HuH-7 (cell line): ENCODE measurements around the gene SHB.

Experiments used
- DNase-seq: peaks from one replicate; pipeline ENCODE4 v3.0.0; 2011; ENCODE audit warnings: low spot score

SHB gene

DNA sequence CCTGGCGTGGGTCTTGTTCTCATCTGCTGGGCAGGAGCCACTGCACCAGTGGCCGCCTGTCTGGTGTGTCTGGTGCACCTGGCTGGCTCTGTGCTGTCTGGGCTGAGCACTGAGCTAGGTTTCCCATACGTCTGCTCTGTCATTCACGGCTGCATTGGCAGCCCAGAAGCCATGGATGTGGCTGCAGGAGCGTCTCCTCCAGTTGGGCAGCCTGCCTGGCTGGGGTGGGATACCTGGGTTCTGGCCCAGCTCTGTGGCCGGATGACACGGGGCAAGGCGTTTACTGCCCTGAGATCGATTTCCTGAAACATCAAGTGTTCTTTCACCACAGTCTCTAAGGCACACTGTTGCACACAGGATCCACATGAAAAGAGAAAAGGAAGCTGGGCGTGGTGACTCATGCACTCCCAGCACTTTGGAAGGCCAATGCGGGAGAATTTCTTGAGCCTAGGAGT, 139.6 kb downstream of the SHB start:
- DNase-seq, result no peak

DNA sequence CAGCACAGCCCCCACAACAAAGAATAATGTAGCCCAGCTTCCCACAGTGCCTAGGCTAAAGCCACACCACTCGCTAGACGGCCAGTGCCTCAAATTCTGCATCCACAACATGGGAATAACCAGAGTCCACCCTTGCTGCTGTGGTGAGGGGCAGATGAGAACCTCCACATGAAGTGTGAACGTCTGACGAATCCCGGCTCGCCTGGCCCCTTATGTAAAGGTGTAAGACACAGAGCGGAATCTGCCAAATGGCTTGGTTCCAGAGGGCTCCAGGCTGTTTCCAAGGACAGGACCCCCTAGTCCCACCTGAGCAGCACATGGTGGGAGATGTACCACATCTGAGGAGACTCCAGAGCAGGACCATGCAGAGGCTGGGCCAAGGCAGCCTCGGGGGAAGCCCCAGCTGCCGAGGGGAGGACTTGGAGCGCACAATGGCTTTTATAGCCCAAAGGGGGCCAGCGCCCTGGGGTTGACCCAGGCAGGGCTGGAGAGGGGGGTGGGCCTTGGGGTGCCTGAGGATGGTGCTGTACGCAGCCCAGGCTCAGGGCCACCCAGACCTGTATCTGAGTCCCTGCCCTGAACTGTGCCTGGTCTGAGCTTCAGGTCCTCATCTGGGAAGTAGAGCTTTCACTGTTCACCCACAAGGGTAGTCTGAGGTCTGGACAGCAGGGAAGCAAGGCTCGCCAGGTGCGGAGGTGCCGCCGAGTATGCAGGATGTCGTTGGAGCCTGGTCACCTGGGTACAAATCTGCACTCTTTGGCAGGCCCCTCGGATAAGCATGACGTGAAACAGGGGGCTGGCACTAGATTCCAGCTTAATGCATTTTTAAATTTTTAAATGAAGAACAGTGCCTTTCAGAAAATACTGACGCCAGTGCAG, 140.2 kb downstream of the SHB start:
- no peak for DNase-seq

DNA sequence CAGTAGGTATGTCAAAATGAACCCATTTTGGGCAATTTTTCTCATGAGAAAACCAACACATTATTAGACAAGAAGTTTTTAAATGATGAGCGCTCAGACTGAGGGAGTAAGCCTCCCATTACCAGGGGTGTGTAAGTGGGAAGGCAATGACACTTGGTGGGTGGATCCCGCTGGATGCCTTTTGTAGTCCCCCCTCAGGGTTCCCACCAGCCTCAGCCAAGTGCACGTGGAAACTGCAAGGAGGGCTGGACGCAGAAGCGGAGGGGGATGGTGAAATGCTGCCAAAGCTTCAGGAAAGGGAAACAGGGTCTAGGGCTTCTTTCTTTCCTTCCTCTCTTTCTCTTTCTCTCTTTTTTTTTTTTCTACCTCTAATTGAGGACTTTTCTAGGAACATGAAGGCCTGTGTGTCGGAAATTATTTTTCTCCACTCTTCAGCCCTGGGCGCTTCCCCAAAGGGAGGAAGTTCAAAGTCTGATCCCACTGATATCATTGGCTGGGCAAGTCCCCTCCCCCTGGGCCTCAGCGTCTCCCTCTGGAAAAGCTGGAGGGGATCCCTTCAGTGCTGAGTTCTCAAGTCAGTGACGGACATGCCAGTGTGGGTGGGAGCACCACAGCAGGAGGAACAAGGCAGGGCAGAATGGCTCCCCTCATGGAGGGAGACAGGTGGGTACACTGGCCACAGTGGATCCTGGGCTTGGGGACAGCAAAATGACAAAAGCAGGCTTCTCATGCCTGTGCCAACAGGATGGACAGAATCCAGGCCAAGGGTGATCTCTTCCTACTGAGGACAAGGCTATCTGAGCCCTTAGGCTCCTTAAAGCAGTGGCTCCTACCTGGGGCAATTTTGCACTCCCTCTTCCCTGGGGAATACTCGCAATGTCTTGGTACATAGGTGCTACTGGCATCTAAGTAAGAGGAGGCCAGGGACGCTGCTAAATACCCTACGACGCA, 141.2 kb downstream of the SHB start:
- DNase-seq, result no peak

DNA sequence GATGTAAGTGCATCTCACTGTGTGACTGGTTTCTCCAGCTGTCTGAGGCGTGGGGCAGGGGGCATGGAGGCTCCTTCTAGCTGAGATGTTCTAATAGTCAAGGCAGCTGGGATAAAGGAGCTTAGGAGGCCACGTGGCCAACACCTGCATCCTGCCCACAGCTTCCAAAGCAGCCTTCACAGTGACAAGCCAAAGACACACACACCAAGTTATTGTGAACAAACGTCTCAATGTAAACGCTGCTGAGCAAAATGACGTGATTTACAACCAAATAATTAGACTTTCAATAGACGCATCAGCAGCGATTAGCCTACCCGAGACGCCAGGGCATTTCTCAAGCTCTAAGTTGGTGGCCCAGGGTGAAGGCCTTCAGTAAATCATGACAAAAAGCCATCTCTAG, 141.9 kb downstream of the SHB start:
- DNase-seq, result no peak

DNA sequence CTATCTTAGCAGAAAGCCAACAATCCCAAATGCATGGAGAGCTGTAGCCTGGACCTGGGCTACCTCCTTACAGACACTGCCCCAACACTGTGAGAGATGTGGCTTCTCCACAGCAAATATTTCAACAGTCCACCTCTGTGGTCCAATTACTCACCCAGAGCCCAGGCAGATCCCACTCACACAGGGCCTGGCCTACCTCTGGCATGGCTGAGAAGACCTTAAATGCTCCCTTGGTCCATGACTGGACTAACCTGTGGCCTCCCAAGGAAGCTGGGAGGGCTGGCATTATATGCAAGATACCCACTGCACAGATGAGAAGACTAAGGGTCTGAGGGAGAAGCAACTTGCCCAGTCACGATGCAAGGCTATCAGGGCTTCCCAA, 142.3 kb downstream of the SHB start:
- no peak for DNase-seq

DNA sequence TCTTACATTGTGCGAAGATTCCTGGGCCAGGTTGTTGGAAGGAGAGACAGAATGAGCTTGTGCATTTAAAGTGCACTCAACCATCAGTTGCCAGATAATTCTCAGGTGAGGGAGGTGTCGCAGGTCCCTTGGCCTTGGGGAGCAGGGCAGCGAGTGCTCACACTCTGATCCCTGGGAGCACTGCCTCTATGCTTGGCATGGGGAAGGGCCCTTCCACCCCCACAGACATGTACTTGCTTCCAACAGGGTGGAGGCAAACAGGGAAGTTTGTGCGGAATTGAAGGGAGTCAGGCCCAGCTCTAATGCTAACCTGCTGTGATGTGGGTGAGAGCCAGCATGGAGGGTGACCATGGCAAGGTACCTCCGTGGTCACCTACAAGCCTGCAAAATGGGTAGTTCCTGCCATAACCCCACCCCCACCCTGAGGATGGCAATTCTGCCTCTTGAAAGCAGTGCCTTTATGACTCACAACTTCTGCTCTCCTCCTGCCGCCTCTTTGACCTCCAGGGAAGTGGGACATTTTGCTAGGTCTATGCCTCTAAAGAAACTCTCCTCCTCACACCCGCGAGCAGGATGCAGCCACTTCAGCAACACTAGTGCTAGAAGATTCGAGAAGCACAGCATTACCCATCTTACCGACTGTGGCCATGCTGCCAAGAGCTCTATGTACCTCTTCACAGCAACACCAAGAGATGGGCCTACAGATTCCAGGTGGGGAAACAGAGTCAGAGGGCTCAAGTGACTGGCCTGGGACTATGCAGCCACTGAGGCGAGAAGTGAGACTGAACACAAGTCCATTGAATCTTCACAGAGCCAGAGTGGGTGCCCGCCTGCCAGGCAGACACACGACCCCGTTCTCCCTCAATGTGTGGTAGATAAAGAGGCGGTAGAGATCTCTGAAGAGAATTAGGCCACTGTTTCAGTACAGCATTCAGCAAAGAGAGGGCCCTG, 143.0 kb downstream of the SHB start:
- no peak for DNase-seq

DNA sequence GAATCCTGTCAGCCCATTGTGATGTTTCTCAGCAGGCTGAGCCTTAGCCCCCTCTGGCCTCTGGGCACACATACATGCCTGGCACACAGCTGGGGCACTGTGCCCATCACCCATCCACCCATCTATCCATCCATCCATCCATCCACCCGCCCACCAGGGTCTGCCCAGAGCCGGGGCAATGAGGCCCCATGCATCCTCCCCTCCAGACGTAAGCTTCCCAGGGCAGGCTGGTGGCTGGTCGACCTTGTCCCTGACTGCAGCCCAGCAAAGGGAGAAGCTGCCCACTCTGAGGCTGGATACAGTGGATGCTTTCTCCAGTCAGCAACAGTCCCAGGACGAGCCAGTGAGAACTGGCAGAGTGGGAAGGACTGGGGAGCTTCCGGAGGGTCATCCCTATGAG, 144.0 kb downstream of the SHB start:
- no peak for DNase-seq

DNA sequence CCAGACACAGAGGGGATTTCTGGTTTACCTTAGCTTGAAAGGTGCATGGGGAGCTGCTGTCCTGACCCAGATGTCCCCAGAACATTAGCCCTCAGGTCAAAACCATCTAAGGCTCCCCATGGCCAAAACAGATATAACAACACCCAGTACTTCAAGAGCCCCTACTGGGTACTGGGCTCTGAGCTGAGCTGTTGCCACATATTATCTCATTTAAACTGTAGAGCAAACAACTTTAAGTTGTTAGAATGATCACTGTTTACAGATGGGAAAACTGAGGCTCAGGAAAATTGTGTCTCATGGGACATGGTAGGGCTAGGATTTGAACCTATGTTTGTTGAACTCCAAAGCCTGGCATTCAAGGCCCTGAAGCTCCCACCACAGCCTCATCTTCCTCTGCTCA, 144.5 kb downstream of the SHB start:
- no peak for DNase-seq

DNA sequence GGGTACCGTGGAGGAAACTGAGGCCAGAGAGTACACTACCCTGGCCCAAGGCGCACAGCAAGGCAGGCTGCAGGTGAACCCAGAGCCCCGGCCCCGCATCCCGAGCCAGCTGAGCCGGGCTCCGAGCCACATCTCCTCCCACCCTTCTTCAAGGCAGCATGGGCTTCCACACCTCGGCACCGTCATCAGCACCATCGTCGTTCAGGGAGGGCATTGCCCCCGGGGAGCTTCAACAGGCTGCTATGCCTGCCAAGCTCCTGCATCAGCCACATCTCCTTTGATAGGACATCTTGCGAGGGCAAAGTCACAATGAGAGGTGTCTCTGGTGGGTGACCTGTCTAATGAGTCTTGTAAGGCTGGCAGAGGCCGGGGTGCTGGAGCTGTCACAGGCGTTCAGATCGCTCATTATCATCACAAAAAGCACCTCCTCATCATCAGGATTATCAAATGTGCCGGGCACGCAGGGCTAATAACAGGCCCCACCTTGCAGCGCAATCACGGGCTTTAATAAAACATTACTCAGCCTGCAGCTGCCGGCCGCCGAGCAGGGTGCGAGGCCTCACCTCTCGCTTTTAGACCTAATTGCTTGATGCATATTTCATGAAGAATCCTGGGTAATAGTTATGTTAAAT, 145.1 kb downstream of the SHB start:
- DNase-seq, result no peak

DNA sequence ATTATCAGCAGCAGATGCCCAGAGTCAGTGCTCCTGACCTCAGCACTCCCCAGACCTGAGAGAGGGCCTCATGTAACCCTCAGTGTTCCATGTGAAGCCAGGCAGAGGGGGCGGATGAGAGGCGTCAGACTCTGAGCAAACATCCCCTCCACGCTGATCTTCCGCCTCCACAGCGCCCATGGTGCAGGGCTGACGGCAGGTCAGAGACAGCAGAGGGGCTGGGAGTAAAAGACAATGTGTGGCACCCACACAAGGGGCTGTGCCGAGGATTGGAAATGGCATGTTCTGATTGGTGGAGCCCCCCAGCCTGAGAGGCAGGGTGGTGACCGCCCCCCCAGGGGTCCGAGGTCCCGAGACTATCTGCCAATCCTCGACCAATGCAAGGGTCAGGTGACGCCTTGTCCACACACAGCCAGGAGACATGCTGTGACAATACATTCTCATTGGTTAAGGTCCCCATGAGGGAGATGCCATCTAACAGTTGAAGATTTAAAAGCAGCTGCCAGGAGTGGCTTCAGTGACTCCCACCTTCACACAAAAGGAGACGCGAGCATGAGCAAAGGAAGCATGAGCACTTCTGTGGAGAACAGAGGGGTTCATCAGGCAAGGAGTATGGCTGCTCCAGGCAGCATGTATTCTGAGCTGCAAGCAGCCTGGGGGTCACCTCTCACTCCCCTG, 145.8 kb downstream of the SHB start:
- no peak for DNase-seq

DNA sequence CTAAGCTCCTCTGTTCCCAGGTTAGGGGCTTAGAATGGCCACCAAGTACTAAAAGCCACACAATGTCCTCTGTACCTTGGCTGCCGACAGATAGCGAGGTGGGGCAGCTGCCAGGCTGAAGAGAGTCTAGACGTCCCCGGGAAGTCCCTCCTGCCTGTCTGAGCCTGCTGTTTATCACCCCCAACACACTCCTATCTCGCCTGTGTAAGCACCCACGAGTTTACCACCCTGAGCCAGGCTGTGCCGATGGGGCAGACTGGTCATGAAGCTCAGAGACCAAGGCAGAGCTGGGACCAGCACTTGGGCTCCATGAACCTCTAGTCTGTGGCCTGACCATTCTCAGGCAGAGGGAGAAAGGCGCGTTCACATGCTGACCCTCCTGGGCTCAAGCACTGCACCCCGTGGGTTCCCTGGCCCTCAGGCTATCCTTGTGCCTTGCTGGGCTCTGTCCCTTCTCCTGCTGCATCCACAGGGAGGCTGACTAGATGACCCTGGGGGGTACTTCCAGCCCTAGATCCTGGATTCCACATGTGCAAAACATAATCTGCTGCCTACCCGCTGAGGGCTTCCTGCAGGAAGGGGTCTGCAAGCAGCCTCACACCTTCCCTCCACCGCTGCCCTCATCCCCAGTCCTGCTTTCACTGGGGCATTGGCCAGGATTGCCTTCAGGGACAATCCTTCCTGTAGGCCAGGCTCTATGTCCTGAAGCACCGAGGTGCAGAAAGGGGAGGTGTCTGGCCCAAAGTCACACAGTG, 146.5 kb downstream of the SHB start:
- DNase-seq, result no peak

DNA sequence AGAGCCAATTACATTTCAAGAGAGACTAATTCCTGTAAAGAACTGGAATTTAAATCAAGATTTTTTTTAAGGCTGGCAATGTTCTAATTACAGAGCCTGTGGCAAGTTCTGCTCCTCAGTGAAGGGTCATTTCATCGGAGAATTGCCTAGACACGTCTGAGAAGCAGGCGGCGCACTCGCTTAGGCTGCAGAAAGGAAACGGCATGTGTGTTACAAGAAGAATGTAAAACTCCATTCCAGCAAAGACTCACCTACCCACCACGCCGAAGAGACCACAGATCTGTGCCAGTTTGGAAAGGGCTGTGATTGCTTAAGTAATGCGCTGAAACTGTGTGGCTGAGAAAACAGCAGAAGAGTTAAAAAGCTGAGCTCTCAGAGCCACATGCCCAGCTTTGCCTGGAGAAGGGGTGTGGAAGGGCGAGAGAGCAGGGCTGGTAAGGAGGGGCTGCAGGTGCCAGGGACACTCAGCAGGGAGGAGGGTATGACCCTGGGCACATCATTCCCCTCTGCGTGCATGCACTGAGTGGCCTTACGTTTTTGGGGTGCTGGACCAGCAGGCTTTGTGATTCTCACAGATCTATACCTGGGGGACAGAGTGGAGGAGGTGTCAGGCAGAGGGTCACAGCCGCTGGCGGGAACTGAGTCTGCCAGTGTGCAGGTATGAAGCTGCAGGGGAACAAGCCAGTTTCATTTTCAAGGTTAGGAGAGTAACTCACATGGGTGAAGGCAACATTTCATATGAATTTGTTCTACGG, 147.3 kb downstream of the SHB start:
- DNase-seq, result no peak

DNA sequence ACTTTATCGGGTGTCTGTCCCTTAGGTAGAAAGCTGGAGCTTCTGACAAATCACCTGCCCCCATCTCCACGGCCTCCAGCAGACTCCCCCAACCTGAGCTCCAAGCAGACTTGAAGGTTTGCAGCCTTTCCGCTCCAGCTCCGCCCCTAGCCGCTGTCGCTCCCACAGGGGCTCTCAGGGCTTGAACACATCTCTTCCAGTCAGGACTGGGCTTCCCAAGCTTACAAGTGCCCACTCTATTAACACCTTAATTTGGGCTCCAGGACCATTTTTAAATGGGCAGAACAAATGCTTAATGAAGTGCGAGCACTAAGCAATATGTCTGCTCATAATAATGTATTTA, 147.9 kb downstream of the SHB start:
- no peak for DNase-seq

DNA sequence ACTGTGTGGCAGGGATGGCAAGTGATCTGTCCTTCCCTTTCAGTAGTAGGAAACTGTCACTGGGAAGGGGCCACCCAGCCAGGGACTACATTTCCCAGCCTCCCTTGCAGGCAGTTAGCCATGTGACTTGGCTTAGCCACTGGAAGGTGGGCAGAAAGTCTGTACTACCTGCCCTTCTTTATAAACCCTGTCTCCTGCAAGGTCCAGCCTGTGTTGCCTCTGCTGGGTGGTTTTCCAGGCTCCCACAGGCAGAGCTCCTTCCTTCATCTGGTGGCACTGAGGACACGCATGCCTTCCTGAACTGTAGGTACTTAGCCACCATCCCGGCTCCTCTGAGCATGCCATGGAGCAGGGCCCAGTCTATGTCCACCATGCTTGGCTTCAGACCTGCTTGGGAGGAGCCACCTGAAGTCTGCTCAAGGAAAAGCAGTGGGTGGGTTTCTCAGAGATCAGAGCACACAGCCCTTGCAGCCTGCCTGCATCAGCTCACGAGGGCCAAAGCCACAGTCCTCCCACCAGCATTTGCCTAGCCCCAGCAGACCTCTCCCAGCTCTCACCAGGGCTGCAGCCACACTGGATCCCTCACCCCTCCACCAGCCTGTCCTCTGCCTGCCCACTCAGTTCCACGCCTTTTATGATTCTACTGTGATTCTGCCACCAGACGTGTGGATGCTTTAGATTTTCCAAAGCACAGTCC, 148.4 kb downstream of the SHB start:
- no peak for DNase-seq

DNA sequence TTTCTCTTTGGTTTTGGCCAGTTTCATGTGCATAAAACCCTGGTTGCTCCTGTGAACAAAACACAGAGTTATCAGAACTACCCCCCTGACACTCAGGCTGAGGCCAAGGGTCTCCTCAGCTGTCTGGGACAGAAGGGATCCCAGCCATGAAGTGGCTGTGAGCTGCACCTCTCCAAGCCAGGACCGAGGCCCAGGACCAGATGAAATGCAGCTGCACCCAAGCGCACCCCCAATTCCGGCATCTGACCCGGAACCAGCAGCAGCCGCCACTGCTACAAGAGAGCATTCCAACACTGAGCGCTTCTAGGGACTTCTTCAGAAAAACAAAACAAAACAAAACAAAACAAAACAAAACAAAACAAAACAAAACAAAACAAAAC, 149.1 kb downstream of the SHB start:
- no peak for DNase-seq

DNA sequence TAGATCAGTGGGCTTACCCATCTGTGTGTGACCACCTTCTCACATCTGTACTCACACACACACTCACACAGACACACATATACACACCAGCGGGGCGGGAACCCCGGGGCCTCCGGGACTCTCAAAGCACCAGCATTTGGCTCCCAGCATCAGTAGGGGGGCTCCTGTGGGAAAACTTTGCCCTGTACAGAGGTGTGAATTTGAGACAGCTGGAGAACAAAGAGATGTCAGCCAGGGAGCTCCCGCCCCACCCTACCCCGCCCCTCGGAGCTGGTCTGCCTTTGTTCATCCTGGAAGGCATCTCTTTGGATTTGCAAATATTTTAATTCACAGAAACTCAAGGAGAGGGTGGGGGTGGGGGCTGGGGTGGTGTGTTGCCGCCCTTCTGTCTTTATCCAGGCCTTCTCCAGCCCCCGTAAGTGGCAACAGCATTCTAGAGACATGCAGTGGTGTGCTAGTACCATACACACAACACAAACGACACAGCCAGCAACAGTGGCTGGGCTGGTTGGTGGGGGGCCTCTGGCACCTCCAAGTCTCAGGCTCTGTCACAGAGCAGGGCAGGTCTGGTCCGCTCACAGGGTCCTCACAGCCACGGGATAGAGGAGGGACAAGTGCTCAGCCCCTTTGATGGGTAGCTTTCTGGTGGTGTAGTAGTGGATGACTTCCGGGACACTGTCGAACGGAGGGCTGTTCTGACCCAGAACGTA, 149.6 kb downstream of the SHB start:
- no peak for DNase-seq

DNA sequence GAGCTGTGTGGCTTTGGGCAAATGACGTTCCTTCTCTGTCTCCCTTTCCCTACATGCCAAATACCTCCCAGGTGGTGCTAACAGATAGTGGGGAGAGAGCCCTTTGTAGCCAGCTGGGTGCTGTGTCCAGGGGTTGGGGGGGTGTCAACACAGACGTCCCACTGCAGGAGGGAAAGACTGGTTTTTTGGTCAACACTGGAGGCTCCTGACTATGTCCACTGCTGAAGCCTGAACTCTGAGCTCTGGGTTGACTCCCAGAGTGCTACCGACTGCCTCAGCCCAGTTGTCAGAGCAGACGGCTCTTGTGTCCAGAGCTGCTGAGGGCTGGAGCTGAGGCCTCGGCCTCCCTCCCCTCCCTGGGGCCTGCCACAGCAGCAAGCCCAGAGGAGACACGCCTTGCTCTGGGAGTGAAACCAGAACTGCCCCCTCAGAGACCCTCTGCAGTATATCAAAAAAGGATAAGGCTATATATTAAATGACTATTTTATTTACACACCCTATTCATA, 150.3 kb downstream of the SHB start:
- DNase-seq, result no peak
